Stimulated activated CD4-positive, alpha-beta T cell treated with anti-CD3 and anti-CD28 coated beads, TNF-alpha, amount 100 ng/mL, for 24 hours (primary cell): ENCODE results near the gene MINDY3.
"Not testable (repeated sequence)": the region's sequence is repeated elsewhere in the genome, so short reads cannot be mapped to it uniquely, and the experiment has no call there.

Experiments
- DNase-seq, 3 experiments: peaks; one replicate each; pipeline ENCODE4 v3.0.0-alpha.2; 2020; ENCODE audit warnings: low read depth in 3 of 3

MINDY3 gene

DNA sequence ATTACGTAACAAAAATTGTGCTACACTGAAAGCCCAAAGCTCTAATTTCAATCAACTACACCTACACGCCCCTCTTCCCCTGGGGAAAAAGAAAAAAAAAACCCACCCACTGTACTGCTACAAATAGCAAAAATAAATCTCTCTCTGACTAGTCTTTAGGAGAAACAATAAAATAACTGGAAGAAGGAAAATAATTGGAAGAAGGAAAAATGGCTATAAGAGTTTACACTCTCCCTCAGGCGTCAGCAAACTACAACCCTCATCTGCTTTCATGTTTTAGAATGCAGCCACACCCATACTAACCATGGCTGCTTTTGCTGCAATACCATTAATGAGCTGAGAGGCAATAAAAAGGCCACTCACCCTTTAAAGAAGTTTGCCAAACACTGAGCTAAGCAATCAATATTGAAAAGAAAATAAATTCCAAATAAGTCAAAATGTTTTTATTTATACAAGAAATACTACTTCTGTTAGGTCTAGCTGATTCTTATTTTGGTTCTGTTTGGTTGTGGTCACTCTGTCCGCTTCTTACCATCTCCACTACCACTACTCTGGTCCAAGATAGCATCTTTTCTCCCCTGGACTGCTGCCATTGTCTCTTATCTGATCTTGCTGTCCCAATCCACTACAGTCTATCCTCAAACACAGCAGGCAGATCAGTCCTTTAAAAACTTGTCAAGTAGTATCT, 3.8 kb downstream of the MINDY3 start:
- DNase-seq, result no peak

DNA sequence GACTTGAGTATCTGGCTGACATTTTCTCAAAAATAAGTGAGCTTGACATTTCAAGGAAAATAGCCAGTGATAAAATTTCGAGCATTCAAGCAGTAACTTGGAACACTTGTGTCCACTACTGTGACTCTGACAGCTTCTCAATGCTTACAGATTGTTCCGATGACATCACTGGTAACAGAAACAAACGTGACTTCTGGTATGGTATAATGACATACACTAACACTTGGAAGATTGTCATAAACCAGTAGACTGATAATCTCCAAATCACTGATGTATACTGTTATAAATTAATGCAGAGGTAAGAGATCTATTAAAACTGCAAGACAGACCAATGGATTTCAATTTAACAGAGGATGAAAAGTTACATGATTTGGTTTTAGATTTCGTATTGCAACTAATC, 6.5 kb downstream of the MINDY3 start:
- DNase-seq, result no peak

DNA sequence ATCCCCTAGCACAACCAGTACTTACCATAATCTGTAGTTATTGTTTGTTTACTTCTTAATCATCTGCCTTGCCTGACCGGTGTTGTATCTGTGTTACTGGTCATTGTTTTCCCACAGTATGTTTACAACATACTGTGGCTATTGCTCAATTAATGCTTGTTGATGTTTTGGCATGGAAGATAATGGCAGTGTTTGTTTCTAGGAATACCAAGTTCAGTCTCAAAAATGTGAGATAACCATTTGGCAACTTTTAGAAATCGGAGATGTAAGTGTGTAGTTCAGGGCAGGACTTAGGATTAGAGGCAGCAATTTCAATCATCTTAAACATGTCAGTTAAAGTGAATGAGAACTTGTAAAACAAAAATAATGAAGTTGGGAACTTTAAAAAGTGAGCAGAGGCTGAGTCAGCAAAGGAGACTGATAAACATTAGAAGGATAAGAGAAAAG, 8.2 kb downstream of the MINDY3 start:
- DNase-seq, result no peak

GRCh38 chr10:15850337-15850978, 9.8 kb downstream of the MINDY3 start:
- not testable (repeated sequence) for DNase-seq

GRCh38 chr10:15849316-15849715, 11.0 kb downstream of the MINDY3 start:
- DNase-seq, result no peak

DNA sequence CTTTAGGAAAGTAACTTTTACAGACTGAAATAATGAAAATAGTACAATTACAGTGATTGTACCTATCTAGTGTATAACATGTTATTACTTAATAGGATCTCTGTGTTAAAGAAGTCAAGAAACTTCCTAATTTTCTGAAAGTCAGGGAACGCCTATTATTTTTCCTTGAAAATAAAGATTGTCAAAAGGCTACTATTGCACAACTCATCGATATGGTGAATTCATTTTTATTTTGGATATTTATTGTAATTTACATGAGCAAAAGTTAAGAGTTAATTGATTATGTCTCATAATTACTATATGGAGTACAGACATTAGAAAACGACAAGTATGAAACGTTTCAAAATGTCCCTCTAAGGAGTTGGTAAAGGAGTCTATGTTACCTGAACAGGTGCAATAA, 12.8 kb downstream of the MINDY3 start:
- no peak for DNase-seq

DNA sequence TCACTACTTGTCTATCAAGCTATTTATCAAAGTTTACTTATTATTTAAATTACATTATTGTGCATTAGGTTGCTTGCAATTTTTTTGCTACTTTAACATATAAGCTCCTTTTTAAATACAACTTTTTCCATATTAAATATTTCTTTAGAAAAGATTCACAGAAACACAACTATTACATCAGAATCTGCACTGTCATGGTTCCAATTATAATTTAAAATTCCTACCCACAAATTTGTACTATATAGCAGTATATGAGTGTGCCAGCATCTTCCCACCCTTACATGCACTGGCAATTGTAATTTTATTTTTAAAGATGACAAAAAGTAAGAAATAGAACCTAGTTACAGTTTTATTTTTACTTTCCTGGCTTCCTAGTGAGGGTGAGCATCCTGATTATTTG, 15.8 kb downstream of the MINDY3 start:
- no peak for DNase-seq

DNA sequence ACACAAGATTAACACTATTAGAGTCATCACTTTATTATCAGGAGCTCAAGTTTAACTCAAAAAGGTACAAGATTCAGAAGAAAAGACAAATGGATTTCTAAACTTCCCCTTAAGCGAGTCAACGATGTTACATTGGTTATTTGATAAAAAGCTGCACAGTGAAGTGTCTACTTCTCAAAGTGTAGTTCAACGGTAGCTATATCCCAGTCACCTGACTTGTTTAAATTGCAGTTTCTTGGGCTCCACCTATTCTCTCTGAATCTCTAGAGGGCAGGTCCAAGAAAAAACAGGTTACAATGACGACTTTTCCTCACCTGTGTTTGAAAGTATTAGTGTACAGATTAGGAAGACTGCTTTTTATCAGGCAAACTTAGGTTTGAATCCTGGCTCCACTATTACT, 16.6 kb downstream of the MINDY3 start:
- no peak for DNase-seq

DNA sequence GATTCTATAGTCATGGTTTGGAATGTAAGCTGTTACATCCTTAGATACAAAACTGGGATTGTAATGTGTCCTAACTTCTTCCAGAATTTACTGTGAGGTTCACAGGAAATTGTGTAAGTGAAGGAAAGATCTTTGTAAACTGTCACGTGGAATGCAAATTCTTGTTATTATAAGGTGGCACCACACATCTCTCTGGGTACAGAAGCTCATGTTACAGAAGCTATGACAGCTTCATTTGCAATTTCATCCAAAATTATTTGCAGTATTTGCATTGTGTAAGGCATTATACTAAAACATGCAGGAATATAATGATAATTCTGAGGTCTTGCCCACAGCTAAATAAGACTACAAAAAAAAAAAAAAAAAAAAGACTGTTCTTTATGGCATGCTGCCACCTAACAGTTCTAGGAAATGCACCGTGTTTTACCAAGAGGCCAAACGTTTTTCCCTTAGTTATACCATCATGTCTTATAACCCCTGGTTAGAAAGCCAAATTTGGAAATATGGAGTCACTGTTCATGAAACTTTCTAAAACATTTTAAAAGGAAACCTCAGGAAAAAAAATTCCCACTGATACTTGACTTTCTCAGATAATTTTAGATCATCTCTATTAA, 17.6 kb downstream of the MINDY3 start:
- DNase-seq, result no peak

DNA sequence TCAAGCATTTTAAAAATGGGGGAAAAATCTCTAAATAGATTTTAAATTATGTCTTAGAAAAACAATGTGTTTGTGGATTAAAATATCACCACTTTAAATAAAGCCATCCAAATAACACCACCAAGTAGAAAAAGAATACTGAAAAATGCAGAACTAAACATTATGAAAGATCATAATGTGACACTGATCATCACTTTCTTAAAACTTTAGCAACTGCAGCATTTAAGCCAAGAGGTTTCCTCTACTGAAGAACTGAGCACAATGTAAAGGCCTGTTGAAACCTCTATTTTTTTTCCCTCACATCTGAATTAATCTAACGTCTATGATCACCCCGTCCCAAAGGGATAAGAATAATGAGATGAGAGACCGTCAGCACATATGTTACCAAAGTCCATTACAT, 18.6 kb downstream of the MINDY3 start:
- no peak for DNase-seq

- DNase-seq, result no peak
These were observed 23.5 kb downstream of the MINDY3 start for GRCh38 chr10:15836807-15837206.

- DNase-seq, result no peak
These were observed 30.8 kb downstream of the MINDY3 start for GRCh38 chr10:15829495-15829894.

- no peak for DNase-seq
These were observed 35.8 kb downstream of the MINDY3 start for GRCh38 chr10:15824498-15824897.

DNA sequence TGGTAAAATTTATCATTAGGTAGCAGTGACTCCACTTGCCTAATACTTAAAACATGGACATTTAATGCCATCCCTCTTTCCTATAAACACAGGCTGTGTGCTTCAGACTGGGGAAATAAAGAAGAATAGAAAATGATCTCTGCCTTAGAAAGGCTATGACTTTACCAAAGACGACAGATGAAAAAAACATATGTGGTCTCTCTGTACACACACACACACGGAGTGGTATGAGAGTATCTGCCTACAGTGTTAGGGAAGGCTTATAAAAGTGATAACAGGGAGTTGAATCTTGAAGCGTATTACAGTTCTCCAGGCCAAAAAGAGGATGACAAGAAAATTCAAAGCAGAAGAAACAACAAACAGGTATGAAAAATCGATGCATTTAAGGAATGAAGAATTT, 38.2 kb downstream of the MINDY3 start:
- no peak for DNase-seq

- DNase-seq, result no peak
These were observed 39.1 kb downstream of the MINDY3 start for GRCh38 chr10:15821046-15821683.

DNA sequence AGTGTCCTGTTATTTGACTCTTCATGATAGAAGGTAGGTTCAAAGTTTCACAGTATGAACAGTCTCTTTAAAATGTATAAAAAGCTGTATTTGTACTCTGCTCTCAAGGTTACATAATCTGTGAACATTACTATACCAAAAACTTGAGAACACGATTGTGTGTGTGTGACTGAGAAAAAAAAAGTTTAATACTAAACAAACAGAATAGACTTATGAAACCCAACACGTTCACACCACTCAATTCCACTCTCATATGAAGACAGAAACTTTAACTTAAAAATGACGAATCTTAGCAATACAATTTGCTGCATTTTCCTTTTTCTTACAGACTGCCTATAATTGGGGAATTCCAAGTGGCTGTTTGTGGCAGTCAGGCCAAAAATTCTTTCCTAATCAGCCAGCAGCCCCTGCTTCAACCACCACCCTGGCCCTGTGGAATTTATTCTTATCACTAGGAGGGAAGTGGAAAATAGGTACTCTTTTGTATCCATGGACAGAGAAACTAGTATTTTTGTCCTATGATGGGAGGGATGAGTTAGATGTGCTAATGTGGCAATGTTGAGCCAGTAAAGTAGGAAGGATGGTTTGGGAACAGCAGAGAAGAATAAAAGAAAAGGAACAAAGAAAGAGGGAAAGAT, 42.8 kb downstream of the MINDY3 start:
- DNase-seq, result no peak

GRCh38 chr10:15815242-15815885, 44.9 kb downstream of the MINDY3 start:
- DNase-seq, result no peak

GRCh38 chr10:15814565-15814964, 45.7 kb downstream of the MINDY3 start:
- no peak for DNase-seq

DNA sequence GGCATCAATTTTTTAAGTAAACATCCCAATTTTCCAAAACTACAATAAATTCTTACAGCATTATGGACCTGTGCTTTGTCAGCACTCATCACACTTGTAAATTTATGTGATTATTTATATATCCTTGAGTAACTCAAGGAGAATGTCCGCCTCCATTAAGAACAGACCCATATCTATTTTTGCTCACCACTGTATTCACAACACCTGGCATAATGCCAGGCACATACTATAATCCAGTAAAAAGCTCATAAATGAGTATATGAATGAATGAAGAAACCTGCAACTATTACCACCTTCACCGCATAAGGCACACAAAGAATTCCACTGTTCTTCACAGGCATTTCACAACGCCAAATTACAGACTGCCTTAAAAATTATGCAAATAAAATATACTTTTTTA, 46.9 kb downstream of the MINDY3 start:
- DNase-seq, result no peak

DNA sequence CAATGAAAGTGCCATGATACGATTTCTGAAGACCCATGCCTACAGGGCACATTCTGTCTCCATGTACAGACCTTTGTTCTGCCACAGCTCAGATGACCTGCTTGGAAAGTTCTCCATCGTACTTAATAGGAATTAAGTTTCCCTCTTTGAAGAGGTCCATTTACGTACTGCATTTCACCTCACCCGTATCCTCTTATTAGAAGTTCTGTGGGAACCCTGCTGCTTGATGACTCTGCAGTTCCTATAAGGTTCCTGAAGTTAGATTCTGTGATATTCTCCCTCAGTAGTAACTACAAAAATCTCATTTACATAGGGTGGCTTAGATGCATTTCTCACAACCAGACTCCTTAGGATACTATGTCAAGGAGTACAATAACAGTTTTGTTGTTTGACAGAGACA, 50.9 kb downstream of the MINDY3 start:
- no peak for DNase-seq

GRCh38 chr10:15808204-15808797, 52.0 kb downstream of the MINDY3 start:
- no peak for DNase-seq
